Bronchial epithelial cell (primary cell): Measurements from ENCODE around the gene SMIM1. TPM values are rescaled to one million over a fixed set of nuclear protein-coding genes. Genes with fewer than 3 reads are reported as not detected.

Experiments
- DNase-seq: peaks from one replicate; pipeline ENCODE4 v3.0.0-alpha.2; 2010; ENCODE audit warnings: low read depth
- FAIRE-seq: peaks from 2 replicates; lab custom pipeline; 2011; peaks lifted over from hg19 to GRCh38; lab: Jason Lieb, UNC
- H3K27me3 ChIP-seq: 2 replicates; pipeline ENCODE4 v1.5.1; 2011; ENCODE audit warnings: low read length; ENCODE audit not compliant: control insufficient read depth, insufficient read depth
- H3K36me3 ChIP-seq: 2 replicates; pipeline ENCODE4 v1.5.1; 2011; ENCODE audit warnings: low read length; ENCODE audit not compliant: control insufficient read depth, insufficient read depth
- H3K4me3 ChIP-seq: 2 replicates; pipeline ENCODE4 v1.5.1; 2011; ENCODE audit warnings: mild to moderate bottlenecking, low read depth, low read length, control low read depth
- total RNA-seq: library from RNA; depleted of rRNA; stranded (reverse); fragments of >200 nt; gene quantifications from 2 replicates; pipeline ENCODE4 v1.2.1, GENCODE V29; 2014
- TF ChIP-seq, protein P1 (sequence below): IDR thresholded peaks from 2 replicates; pipeline ENCODE4 v1.5.1; 2011; ENCODE audit warnings: mild to moderate bottlenecking, moderate library complexity, low read length, control low read depth, inconsistent platforms; ENCODE audit not compliant: insufficient read depth, severe bottlenecking

Gene SMIM1
- total RNA-seq, 1 donor from 2014 or later = not detected

DNA sequence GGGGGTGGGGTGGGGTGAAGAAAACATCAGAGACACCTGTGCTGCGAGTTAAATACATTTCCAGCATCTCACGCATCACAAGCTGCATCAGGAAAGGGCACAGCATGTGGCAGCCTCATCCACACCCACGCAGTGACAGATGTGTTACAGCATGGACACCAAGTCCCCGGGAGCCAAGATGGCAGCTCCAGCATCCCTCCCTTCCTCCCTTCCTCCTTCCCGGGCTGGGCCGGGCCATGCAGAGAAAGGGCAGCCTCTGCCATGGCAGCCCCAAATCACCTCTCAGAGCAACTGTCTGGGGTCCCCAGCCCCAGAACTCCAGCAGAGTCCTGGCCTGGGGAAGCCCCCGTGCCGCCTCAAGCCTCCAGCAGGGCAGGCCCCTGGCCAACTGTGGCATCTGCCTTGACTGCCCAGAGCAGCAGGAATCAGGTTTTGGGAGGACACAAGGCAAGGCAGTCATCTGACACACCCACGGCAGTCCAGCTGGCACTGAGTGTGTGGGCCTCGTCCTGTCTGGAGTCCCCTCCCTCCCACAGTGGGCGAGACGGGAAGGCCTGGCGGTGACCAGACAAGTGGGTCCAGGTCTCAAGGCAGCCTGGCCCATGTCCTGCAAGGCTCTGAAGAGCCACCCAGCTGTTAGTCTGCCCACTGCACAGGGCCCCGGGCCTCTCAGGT, 6.2 kb downstream of the SMIM1 start:
- Histone ChIP-seq H3K36me3 (peaks cover 17% of the 10 kb centered on the region), H3K27me3 (no peaks in the 10 kb centered on the region), H3K4me3 (no peak overlapping the region)
- DNase-seq (no peak), FAIRE-seq (no peak)
- TF ChIP-seq, protein P1, sequence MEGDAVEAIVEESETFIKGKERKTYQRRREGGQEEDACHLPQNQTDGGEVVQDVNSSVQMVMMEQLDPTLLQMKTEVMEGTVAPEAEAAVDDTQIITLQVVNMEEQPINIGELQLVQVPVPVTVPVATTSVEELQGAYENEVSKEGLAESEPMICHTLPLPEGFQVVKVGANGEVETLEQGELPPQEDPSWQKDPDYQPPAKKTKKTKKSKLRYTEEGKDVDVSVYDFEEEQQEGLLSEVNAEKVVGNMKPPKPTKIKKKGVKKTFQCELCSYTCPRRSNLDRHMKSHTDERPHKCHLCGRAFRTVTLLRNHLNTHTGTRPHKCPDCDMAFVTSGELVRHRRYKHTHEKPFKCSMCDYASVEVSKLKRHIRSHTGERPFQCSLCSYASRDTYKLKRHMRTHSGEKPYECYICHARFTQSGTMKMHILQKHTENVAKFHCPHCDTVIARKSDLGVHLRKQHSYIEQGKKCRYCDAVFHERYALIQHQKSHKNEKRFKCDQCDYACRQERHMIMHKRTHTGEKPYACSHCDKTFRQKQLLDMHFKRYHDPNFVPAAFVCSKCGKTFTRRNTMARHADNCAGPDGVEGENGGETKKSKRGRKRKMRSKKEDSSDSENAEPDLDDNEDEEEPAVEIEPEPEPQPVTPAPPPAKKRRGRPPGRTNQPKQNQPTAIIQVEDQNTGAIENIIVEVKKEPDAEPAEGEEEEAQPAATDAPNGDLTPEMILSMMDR = no peak

DNA sequence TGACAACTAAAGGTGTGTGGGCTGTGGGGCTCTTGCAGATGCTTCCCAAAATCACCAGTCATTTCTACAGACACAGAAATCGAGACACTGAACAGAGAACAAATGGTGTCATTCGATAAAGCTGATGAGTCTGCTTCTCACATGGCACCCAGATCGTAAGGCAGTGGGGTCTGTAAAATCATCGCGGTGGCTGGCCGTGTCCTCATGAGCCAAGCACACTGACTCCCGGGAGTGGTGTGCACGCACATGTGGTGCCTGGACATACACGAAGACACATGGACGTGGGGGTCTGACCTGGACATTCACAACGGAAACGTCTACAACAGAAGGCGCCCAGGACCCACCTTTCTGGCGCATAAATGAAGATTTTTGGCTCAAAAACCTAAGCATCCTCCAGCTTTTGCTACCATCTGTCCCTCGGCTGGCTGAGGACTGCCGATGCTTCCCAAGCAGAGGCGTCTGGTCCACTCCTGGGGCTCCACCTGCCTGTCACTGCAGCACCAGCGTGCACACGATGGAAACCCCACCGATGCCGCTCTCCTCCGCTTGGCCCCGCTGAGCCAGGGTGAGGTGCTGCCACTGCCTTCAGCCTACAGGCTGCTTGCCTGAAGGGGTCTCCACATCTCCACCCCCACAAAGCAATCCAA, 6.8 kb downstream of the SMIM1 start:
- Histone ChIP-seq H3K36me3 (peaks cover 21% of the 10 kb centered on the region), H3K4me3 (no peak overlapping the region), H3K27me3 (no peaks in the 10 kb centered on the region)
- TF ChIP-seq, protein P1 = no peak
- no peak for DNase-seq
- no peak for FAIRE-seq

GRCh38 chr1:3779912-3780416, 7.4 kb downstream of the SMIM1 start:
- Histone ChIP-seq H3K27me3 (no peaks in the 10 kb centered on the region), H3K36me3 (peaks cover 24% of the 10 kb centered on the region), H3K4me3 (no peak overlapping the region)
- DNase-seq (no peak), FAIRE-seq (no peak)
- TF ChIP-seq, protein P1 = no peak

- H3K36me3 ChIP-seq = peaks cover 27% of the 10 kb centered on the region
Measured at GRCh38 chr1:3780901-3781300, 8.4 kb downstream of the SMIM1 start.

GRCh38 chr1:3783651-3784474, 11.3 kb downstream of the SMIM1 start:
- DNase-seq (no peak), FAIRE-seq (no peak)
- H3K27me3 ChIP-seq = no peaks in the 10 kb centered on the region
- H3K36me3 ChIP-seq = peaks cover 39% of the 10 kb centered on the region
- H3K4me3 ChIP-seq = no peak overlapping the region
- TF ChIP-seq, protein P1 = no peak

More at GRCh38 chr1:3780901-3781300, 8.4 kb downstream of the SMIM1 start:
- Histone ChIP-seq H3K27me3 (no peaks in the 10 kb centered on the region), H3K4me3 (no peak overlapping the region)
- DNase-seq = no peak
- TF ChIP-seq, protein P1 = no peak
- no peak for FAIRE-seq
